HG03575 (cell line): ENCODE results near the gene FLCN.

ENCODE experiments used
- ATAC-seq: cut with Tn5 transposase; IDR thresholded peaks from one replicate; pipeline ENCODE4 v1.9.1; 2021; ENCODE audit not compliant: unreplicated experiment, insufficient number of reproducible peaks, low FRiP score; ENCODE audit errors: extremely low read depth

Gene FLCN

GRCh38 chr17:17241656-17242055 is 4.7 kb upstream of the FLCN start:
- ATAC-seq: no peak

GRCh38 chr17:17239832-17240231 is 2.9 kb upstream of the FLCN start:
- no peak for ATAC-seq

- no peak for ATAC-seq
These were observed 508 bp downstream of the FLCN start for GRCh38 chr17:17236295-17237025.

GRCh38 chr17:17235212-17236174 is 1.5 kb downstream of the FLCN start:
- no peak for ATAC-seq

- ATAC-seq: no peak
These were observed 4.7 kb downstream of the FLCN start for GRCh38 chr17:17232303-17232621.

GRCh38 chr17:17231621-17232302 is 5.2 kb downstream of the FLCN start:
- no peak for ATAC-seq

GRCh38 chr17:17229416-17230384 is 7.3 kb downstream of the FLCN start:
- ATAC-seq: no peak

GRCh38 chr17:17228521-17229279 is 8.3 kb downstream of the FLCN start:
- ATAC-seq: no peak

GRCh38 chr17:17227608-17228520 is 9.1 kb downstream of the FLCN start:
- no peak for ATAC-seq

- no peak for ATAC-seq
These were observed 10.3 kb downstream of the FLCN start for GRCh38 chr17:17226451-17227265.

GRCh38 chr17:17225901-17226300 is 11.1 kb downstream of the FLCN start:
- no peak for ATAC-seq

- no peak for ATAC-seq
These were observed 12.8 kb downstream of the FLCN start for GRCh38 chr17:17224137-17224536.

- no peak for ATAC-seq
These were observed 13.2 kb downstream of the FLCN start for GRCh38 chr17:17223736-17224135.

- no peak for ATAC-seq
These were observed 15.6 kb downstream of the FLCN start for GRCh38 chr17:17221329-17221728.

- ATAC-seq: no peak
These were observed 16.4 kb downstream of the FLCN start for GRCh38 chr17:17220529-17220928.

- no peak for ATAC-seq
These were observed 19.0 kb downstream of the FLCN start for GRCh38 chr17:17217995-17218394.
